Stimulated activated CD8-positive, alpha-beta memory T cell treated with anti-CD3 and anti-CD28 coated beads, Interleukin-4, amount 100 ng/mL, for 4 hours (primary cell): Measurements from ENCODE around the gene GMDS.
"Not testable (repeated sequence)": the region's sequence is repeated elsewhere in the genome, so short reads cannot be mapped to it uniquely, and the experiment has no call there.

Experiments used
- DNase-seq, 2 donors: peaks; one replicate each; pipeline ENCODE4 v3.0.0-alpha.2; 2020; ENCODE audit warnings: low read depth in 2 of 2, low spot score in 1 of 2

The GMDS gene

DNA sequence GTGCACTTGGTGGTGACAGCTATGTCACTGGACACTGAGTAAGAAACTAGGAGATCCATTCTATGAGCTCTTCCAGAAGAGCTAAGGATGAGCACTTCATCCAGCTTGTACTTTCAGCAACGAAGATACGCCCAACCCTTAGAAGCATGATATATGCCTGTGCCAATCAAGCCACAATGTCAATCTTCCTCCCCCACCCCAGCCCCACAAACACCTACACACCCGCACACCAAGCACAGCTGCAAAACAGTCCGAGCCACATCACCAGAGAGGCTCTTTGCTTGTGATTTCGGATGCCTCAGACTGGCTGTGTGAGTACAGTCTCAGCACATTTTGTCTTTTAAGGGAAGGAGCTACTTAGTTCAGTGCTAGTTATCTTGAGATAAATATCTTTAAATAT, 375.2 kb downstream of the GMDS start:
- DNase-seq, result no peak

GRCh38 chr6:1869769-1870168, 375.6 kb downstream of the GMDS start:
- no peak for DNase-seq

DNA sequence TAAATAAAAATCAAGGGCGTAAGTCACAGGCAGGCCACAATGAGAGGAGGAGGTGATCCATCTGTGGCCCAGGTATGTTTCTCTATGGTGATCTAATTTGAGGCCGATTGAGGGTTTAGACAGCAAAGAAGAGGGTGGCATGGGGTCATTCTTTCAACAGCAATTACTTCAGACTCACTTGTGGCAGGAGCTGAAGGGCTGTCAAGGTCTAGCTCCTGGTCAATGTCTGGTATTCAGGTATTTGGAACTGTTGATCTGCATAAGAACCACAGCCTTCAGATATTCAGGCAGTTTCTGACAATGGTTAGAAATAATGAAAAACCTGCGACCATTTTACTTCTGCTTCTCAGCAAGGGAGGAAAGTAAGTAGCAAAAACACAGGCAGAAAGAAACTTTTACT, 376.1 kb downstream of the GMDS start:
- no peak for DNase-seq

DNA sequence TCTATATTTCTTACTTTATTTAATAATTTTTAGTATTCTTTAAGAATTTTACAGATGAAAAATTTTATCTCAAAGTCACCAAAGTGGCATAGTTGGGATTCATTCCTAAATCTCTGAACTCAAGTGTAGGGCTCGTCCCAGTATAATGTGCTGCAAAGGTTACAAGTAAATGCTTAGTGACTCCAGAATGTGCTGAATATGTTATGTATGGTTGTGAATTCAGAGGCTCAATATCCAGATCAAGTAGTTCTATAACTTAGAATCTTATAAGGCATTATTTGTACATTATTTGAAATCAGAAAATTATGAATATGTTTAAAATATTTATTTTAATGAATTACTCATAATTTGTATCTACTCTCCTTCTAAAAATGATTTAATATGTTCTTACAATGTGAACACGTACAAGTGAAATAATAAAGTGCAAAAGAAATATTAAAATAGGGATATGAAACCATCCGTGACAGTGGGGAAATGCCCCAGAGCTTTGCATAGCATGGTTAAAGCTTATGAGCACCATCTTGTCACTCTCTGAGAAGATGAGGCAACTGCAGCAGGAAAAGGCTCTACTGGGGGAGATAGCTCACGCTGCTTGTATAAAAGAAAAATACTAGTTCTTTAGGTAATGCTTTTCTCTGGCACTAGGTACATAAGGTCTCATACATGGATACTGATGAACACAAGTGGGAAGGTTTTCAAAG, 376.7 kb downstream of the GMDS start:
- no peak for DNase-seq

DNA sequence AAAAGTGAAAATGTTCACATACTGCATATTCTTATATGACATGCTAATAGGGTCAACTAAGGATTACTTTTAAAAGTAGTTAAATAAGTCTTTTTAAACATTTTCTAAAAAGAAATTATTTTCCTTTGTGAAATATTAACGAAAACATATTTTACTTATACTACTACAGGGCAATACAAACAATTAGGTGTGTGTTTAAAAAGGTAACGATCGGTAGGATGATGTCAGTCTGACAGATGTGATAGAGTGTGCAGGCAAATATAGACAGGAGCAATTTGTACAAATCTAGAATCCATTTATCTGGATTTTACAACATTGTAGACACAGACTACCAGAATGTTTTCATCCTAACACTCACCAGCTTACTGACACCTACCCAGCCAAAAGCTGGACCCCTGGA, 378.2 kb downstream of the GMDS start:
- no peak for DNase-seq

- no peak for DNase-seq
Observed at GRCh38 chr6:1865585-1865984, 379.8 kb downstream of the GMDS start.

GRCh38 chr6:1864496-1864895, 380.9 kb downstream of the GMDS start:
- DNase-seq, result no peak

GRCh38 chr6:1862411-1862810, 383.0 kb downstream of the GMDS start:
- DNase-seq, result no peak

- no peak for DNase-seq
Observed at GRCh38 chr6:1860756-1861348, 384.6 kb downstream of the GMDS start.

GRCh38 chr6:1858859-1859258, 386.5 kb downstream of the GMDS start:
- no peak for DNase-seq

GRCh38 chr6:1858196-1858595, 387.2 kb downstream of the GMDS start:
- no peak for DNase-seq

- DNase-seq, result no peak
Observed at GRCh38 chr6:1856381-1856780, 389.0 kb downstream of the GMDS start.

- no peak for DNase-seq
Observed at GRCh38 chr6:1855890-1856289, 389.5 kb downstream of the GMDS start.

DNA sequence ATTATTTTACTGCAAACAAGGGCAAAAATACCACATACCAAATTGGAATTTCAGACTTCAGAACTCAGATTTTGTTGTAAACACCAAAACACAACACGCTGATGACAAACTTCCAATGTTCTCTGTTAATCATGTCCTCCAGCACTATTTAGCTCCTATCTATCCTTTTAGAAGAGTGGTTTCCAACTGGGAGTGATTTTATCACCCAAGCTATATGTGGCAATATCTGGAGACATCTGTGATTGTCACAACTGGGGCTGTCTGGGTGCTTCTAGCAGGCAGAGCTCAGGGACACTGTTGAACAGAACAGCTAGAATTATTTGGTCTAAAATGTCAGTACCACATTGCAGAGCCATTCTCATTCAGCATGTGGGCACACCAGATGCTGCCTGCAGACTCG, 391.1 kb downstream of the GMDS start:
- no peak for DNase-seq

DNA sequence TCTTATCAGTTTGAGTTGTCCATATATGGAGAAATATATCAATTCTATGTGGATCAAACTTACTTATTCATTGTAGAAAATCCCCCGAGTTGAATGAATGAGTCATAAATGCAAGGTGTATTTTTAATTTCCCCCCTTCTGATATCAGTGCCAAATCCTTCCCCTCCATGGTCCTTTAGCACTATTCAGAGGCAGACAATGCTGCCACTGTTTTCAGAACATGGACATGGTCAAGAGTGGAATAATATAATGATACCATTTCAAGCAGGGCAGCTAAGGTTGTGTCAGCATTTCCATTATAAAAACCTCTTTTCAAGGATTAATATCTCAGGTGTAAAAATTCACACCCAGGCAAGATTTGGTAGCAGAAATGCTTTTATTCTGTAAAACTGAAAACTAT, 391.6 kb downstream of the GMDS start:
- no peak for DNase-seq

DNA sequence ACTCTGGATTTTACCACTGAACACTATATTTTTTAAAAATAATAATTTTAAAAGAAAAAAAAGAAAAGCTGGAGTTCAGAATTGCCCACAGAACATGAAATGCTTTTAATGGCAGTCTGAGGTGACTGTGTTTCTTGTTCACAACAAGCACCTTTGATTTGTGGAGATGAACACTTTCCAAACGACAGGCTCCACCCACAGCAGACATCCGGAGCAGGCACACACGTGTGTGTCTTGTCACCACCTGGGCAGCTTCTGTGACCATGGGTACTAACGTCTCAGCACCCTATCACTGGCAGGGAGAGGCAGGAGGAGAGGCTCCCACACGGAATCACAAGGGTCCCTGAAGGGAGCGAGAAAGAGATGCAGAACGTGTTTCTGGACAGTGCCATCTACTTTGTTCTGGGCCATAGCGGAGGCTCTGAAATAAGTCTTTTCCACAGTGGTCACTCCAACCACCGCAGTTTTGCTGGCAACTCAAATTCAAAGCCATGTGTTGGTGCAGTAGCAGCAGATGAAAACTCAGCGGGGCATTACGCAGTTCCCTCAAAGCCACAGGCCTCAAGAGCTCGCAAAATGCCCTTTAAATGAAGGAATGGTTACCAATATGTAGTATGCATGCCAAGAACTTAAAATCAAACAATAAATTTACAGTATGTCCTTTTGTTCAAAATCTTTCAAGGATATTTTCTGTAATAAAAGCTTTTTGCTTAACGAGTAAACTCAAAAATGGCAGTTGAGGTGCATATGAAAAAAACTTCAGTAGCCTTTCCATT, 393.5 kb downstream of the GMDS start:
- DNase-seq, result no peak

DNA sequence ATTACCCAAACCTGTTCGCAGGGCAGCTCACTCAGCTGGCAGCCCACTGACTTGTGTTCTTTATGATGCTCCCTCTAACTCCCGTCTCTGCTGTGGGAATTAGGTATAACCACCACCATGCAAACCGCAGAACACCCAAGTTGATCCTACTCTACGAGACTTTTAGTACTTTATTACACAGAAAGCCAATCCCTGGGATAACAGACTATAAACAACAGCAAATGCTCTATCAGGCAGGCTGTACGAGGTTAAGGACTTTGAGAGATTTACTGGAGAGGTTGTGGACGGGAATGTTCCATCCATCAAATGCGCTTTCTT, 394.6 kb downstream of the GMDS start:
- no peak for DNase-seq

DNA sequence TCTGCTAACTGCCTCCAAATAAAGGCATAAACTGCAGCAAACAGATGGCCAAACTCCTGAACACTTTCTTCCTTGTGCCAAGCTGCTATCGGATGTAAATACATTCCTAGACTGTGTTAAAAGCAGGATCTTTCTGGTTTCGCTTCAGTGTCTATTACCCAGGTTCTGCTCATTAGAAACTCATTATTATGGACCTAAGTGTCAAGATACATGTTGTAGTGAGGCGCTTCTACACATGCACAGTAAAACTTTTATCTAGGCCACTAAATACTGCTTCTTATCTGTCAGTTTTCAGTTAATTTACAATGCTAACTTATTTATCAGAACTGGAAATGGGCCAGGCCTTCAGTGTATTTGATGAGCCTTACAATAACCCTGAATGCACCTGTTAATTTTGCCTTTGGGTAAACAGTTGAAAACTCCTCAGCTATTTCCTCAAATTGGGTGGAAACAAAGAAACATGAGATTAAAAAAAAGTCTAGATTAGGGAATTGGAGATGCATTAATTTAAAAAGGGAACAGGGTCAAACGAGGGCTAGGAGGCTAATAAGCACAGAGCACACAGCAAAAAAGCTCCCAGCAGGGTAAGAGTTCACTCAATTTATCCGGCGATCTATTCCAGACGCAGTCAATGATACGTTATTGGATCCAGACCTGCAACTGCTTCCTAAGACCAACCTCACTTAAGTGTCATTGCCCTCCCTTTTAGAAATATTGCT, 395.1 kb downstream of the GMDS start:
- no peak for DNase-seq

GRCh38 chr6:1849691-1850090, 395.7 kb downstream of the GMDS start:
- no peak for DNase-seq

DNA sequence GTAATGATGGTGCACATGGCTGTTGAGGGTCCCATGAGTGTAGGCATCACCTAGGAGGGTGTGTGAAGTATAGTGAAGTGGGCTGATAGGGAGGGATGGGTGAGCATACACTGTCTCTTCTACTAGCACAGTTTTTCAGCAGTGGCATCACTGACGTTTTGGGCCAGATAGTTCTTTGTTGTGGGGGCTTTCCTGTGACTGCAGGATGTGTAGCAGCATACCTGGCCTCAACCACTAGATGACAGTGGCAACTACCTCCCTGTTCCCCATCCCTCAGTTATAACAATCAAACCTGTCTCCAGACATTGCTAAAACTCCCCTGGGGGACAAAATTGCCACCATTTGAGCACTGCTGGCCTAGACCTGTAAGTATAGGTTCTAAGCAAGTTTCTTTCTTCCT, 396.7 kb downstream of the GMDS start:
- DNase-seq, result no peak

DNA sequence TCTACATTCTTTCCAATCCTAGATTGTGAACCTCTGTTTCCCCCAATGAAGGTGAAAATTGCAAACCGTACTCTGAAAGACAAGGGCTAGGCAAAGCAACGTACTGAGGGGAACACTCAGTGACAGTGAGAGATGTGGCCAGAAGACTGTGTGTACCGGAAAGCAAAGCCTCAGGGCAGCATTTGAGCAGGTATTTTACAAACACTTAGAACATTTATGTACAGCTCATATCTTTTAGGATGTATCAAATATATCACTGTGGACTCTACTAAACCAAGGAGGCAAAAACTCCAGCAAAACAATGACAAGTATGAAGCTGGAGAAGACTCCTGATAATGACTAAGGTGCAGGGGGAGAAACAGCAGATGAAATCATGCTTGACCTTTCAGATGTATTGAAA, 398.8 kb downstream of the GMDS start:
- DNase-seq, result no peak

DNA sequence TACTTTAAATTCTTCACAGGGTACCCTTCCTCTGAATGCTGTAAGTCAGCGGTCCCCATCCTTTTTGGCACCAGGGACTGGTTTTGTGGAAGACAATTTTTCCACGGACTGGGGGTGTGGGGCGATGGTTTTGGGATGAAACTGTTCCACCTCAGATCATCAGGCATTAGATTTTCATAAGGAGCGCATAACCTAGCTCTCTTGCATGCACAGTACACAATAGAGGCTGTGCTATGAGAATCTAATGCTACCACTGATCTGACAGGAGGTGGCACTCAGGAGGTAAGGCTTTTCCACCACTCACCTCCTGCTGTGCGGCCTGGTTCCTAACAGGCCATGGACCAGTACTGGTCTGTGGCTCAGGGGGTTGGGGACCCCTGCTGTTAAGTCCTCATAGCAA, 399.9 kb downstream of the GMDS start:
- DNase-seq, result not testable (repeated sequence)
